ENCODE results near the gene TNIK.
"Not testable (repeated sequence)": the region's sequence is repeated elsewhere in the genome, so short reads cannot be mapped to it uniquely, and the experiment has no call there.

Gene TNIK

GRCh38 chr3:171289291-171289690 is 170.9 kb downstream of the TNIK start:
- DNase-seq (ENCODE audit: extremely low read depth, low read depth): no peak
- TF ChIP-seq, protein P1, sequence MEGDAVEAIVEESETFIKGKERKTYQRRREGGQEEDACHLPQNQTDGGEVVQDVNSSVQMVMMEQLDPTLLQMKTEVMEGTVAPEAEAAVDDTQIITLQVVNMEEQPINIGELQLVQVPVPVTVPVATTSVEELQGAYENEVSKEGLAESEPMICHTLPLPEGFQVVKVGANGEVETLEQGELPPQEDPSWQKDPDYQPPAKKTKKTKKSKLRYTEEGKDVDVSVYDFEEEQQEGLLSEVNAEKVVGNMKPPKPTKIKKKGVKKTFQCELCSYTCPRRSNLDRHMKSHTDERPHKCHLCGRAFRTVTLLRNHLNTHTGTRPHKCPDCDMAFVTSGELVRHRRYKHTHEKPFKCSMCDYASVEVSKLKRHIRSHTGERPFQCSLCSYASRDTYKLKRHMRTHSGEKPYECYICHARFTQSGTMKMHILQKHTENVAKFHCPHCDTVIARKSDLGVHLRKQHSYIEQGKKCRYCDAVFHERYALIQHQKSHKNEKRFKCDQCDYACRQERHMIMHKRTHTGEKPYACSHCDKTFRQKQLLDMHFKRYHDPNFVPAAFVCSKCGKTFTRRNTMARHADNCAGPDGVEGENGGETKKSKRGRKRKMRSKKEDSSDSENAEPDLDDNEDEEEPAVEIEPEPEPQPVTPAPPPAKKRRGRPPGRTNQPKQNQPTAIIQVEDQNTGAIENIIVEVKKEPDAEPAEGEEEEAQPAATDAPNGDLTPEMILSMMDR (IDR thresholded peaks at IDR 0.05; ENCODE audit: low read depth, low read length): no peak

GRCh38 chr3:171287761-171288160 is 172.4 kb downstream of the TNIK start:
- not testable (repeated sequence) for DNase-seq (ENCODE audit: extremely low read depth, low read depth)

- TF ChIP-seq, protein P1 (IDR thresholded peaks at IDR 0.05; ENCODE audit: low read depth, low read length): no peak
- no peak for DNase-seq (ENCODE audit: extremely low read depth, low read depth)
These were observed 173.5 kb downstream of the TNIK start for GRCh38 chr3:171286580-171287249.

DNA sequence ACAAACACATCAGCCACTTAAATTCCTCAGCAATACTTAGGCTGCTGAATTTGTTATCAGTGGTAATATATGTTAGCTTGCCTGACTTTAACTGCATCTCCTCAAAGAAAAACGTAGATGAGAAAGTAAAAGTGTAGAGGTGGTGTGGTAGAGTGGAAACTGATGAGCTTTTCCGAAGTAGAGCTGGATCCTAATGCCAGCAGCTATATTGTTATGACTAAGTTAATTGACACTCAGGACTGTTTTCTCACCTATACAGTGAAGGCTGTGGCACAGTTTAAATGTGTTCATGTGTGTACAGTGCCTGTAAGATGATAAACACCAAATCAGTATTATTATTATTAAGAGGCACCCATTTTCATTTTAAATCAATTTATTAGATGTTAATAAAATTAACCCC is 174.9 kb downstream of the TNIK start:
- TF ChIP-seq, protein P1 (IDR thresholded peaks at IDR 0.05; ENCODE audit: low read depth, low read length): no peak
- DNase-seq (ENCODE audit: extremely low read depth, low read depth): no peak

DNA sequence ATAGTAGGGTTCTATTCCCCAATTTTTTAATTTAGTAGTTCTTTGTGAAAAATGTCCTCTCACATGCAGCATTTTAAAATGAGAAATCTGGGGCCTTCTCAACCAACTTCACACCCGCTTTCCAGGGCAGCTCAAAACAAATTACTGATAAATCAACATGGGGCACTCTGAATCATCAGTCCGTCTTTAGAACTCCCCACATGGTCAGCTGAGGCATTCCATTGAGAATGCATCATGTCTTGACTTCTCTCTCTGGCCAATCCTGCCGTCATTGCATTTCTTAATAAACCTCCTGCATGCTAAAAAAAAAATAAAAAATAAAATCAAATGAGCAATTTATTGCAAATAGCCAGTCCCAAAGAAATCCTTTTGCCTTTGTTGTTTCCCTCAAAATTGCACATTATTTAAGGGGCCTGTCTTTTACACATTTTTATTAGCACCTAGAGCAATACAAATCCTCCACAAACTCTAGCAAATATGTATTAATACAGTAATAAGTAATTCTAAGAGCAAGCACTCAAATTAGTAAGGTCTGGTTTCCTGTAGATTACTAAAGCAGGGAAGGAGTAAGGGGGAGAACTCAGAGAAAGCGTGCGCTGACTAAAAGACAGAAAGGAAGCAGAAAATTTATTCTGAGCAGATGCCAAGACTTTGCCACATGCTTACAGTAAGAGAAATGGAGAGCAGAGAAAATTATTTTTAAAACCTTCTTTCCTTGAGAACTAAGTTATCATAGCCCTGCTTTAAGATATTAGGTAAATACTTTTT is 175.7 kb downstream of the TNIK start:
- TF ChIP-seq, protein P1 (IDR thresholded peaks at IDR 0.05; ENCODE audit: low read depth, low read length): no peak
- peak; percentile 72 for DNase-seq (ENCODE audit: extremely low read depth, low read depth)

GRCh38 chr3:171283848-171284222 is 176.4 kb downstream of the TNIK start:
- no peak for DNase-seq (ENCODE audit: extremely low read depth, low read depth)
- TF ChIP-seq, protein P1 (IDR thresholded peaks at IDR 0.05; ENCODE audit: low read depth, low read length): no peak

DNA sequence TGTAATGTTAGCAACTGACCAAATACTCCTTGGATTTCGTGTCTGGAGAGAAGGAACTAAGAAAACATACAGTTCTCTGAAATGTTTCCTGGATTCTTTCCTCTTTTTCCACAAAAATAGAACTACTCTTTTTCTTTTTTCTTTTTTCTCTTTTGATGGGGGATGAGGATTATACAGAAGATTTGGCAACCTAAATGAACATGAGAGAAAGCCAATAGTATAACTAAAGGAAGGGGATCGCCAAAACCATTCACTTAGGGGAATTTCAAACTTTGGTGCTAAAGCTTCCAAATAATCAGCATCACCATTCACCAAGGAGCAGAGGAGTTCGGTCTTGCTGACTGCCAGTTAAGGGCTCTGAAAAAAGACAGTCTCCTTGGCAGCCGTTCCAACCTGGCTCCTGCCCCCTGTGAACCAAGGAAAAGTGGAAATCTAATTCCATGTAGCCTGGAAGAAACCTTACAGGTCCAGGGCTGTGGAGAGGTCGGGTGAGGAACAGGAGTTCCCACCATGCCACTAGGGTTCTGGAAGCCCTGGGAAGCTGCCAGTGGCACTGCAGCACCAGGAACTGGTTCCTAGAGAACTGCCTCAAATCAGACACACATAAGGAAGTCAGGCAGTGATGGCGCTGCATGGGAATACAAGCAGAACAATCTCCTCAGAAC is 176.9 kb downstream of the TNIK start:
- TF ChIP-seq, protein P1 (IDR thresholded peaks at IDR 0.05; ENCODE audit: low read depth, low read length): no peak
- DNase-seq (ENCODE audit: extremely low read depth, low read depth): no peak

Data from AG09319 (cell line).